MM.1S (cell line): ENCODE measurements around the gene NFKB1.

Experiments used
- DNase-seq: peaks from one replicate; pipeline ENCODE4 v3.0.0-alpha.2; 2015
- H2AFZ ChIP-seq: fragments of 300-600 bp; sonication (generic); 2 replicates; pipeline ENCODE4 v1.6.0; 2016; ENCODE audit warnings: antibody characterized with exemption, low read length
- H3F3A ChIP-seq: fragments of 300-600 bp; sonication (generic); 2 replicates; pipeline ENCODE4 v1.6.1; 2016; ENCODE audit warnings: mild to moderate bottlenecking, antibody characterized with exemption, low read length, moderate library complexity, mixed read lengths; ENCODE audit not compliant: insufficient read depth
- H3K27ac ChIP-seq: fragments of 300-600 bp; sonication (generic); 2 replicates; pipeline ENCODE4 v1.5.1; 2016; ENCODE audit warnings: mild to moderate bottlenecking, low read length
- H3K27me3 ChIP-seq: fragments of 300-600 bp; sonication (generic); replicated peaks from 2 replicates; pipeline ENCODE4 v1.6.0; 2016; ENCODE audit warnings: low read length; ENCODE audit not compliant: insufficient read depth
- H3K36me3 ChIP-seq: fragments of 300-600 bp; sonication (generic); replicated peaks from 2 replicates; pipeline ENCODE4 v1.6.1; 2016; ENCODE audit warnings: mild to moderate bottlenecking, low read length, mixed read lengths; ENCODE audit not compliant: insufficient read depth
- H3K4me1 ChIP-seq: fragments of 300-600 bp; sonication (generic); 2 replicates; pipeline ENCODE4 v1.6.1; 2016; ENCODE audit warnings: low read length, mixed read lengths
- H3K4me2 ChIP-seq: fragments of 300-600 bp; sonication (generic); 2 replicates; pipeline ENCODE4 v1.6.0; 2016; ENCODE audit warnings: low read depth, low read length
- H3K4me3 ChIP-seq: fragments of 300-600 bp; sonication (generic); 2 replicates; pipeline ENCODE4 v1.5.1; 2016; ENCODE audit warnings: low read length, mixed read lengths
- H3K79me2 ChIP-seq: fragments of 300-600 bp; sonication (generic); 2 replicates; pipeline ENCODE4 v1.6.1; 2016; ENCODE audit warnings: mixed run types, low read length, mixed read lengths
- H3K9ac ChIP-seq: fragments of 300-600 bp; sonication (generic); 2 replicates; pipeline ENCODE4 v1.6.1; 2016; ENCODE audit warnings: low read length, mixed read lengths
- H3K9me2 ChIP-seq: fragments of 300-600 bp; sonication (generic); replicated peaks from 2 replicates; pipeline ENCODE4 v1.6.1; 2016; ENCODE audit warnings: mild to moderate bottlenecking, low read length, mixed read lengths; ENCODE audit not compliant: insufficient read depth
- H3K9me3 ChIP-seq: fragments of 300-600 bp; sonication (generic); replicated peaks from 2 replicates; pipeline ENCODE4 v1.6.1; 2016; ENCODE audit warnings: mild to moderate bottlenecking, low read length, mixed read lengths; ENCODE audit not compliant: insufficient read depth
- H4K20me1 ChIP-seq: fragments of 300-600 bp; sonication (generic); 2 replicates; pipeline ENCODE4 v1.6.1; 2016; ENCODE audit warnings: mild to moderate bottlenecking, low read length, moderate library complexity, mixed read lengths; ENCODE audit not compliant: insufficient read depth
- EZH2 ChIP-seq: fragments of 300-600 bp; sonication (generic); optimal IDR thresholded peaks from 2 replicates; pipeline ENCODE3; 2017; ENCODE audit warnings: low read depth, mild to moderate bottlenecking, antibody characterized with exemption, low read length, mixed read lengths
- EZH2phosphoT487 ChIP-seq: fragments of 300-600 bp; sonication (generic); IDR thresholded peaks from 2 replicates; pipeline ENCODE4 v1.6.1; 2018; ENCODE audit warnings: antibody characterized with exemption, low read length
- TF ChIP-seq, protein P1 (sequence below): fragments of 300-600 bp; sonication (generic); IDR thresholded peaks from 2 replicates; pipeline ENCODE4 v1.5.1; 2016; ENCODE audit warnings: antibody characterized with exemption, low read length, mixed read lengths

Gene NFKB1

DNA sequence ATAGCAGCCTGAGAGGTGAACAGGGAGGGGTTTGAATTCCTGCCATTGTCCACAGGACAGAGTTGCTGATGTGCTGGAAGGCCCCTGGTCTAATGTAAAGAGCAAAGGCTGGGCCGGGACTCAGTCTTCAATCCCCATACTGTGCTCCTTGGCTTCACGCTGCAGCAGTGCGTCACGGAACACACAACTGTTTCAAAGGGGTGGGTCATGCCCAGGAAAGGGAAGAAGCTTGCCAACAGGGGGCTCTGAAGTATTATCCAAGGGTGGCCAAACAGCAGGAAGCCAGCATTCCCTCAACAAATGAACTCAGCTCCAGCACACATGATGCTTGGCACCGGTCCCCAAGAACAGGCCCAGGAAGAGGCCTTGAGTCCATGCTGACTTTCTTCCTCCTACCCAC lies 122.5 kb downstream of the NFKB1 start:
- no peaks in the 10 kb centered on the region for H3K9me2 ChIP-seq
- H3F3A ChIP-seq, result peaks cover 26% of the 10 kb centered on the region
- H3K27me3 ChIP-seq, result no peaks in the 10 kb centered on the region
- H4K20me1 ChIP-seq, result no peaks in the 10 kb centered on the region
- H3K4me3 ChIP-seq, result no peak overlapping the region
- no peak for DNase-seq
- TF ChIP-seq EZH2 (no peak), EZH2phosphoT487 (no peak)
- TF ChIP-seq, protein P1, sequence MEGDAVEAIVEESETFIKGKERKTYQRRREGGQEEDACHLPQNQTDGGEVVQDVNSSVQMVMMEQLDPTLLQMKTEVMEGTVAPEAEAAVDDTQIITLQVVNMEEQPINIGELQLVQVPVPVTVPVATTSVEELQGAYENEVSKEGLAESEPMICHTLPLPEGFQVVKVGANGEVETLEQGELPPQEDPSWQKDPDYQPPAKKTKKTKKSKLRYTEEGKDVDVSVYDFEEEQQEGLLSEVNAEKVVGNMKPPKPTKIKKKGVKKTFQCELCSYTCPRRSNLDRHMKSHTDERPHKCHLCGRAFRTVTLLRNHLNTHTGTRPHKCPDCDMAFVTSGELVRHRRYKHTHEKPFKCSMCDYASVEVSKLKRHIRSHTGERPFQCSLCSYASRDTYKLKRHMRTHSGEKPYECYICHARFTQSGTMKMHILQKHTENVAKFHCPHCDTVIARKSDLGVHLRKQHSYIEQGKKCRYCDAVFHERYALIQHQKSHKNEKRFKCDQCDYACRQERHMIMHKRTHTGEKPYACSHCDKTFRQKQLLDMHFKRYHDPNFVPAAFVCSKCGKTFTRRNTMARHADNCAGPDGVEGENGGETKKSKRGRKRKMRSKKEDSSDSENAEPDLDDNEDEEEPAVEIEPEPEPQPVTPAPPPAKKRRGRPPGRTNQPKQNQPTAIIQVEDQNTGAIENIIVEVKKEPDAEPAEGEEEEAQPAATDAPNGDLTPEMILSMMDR, result no peak
- no peaks in the 10 kb centered on the region for H3K79me2 ChIP-seq
- H3K27ac ChIP-seq, result no peak overlapping the region
- no peaks in the 10 kb centered on the region for H3K36me3 ChIP-seq
- H3K4me1 ChIP-seq, result peaks cover 36% of the 10 kb centered on the region
- no peaks in the 10 kb centered on the region for H3K9me3 ChIP-seq
- no peak overlapping the region for H2AFZ ChIP-seq
- H3K4me2 ChIP-seq, result no peak overlapping the region
- H3K9ac ChIP-seq, result no peak overlapping the region

DNA sequence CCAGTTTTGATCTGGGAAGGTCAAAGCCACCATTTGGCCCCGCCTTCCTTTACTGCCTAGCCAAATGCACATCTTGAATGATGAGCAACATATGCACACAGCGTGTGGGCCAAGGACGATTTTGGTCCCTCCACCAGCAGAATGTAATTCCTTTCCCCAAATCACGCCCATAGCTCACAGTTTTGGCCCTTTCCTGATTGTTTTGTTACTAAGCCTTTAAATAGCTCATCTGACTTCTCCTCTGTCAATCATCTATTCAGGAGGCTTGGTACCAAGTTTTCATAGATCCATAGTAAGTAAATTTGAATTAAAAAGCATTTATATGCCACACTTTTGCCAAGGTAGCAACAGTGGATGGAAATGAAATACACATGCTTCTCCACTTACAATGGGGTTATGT lies 123.3 kb downstream of the NFKB1 start:
- no peaks in the 10 kb centered on the region for H4K20me1 ChIP-seq
- H3K4me3 ChIP-seq, result no peak overlapping the region
- H3F3A ChIP-seq, result peaks cover 17% of the 10 kb centered on the region
- no peaks in the 10 kb centered on the region for H3K9me3 ChIP-seq
- no peaks in the 10 kb centered on the region for H3K79me2 ChIP-seq
- no peak overlapping the region for H3K27ac ChIP-seq
- H3K4me1 ChIP-seq, result peaks cover 27% of the 10 kb centered on the region
- no peak overlapping the region for H3K9ac ChIP-seq
- no peak overlapping the region for H3K4me2 ChIP-seq
- TF ChIP-seq, protein P1, result no peak
- no peak for TF ChIP-seq EZH2
- TF ChIP-seq EZH2phosphoT487, result no peak
- no peaks in the 10 kb centered on the region for H3K36me3 ChIP-seq
- H2AFZ ChIP-seq, result no peak overlapping the region
- no peaks in the 10 kb centered on the region for H3K27me3 ChIP-seq
- DNase-seq, result no peak
- H3K9me2 ChIP-seq, result no peaks in the 10 kb centered on the region

DNA sequence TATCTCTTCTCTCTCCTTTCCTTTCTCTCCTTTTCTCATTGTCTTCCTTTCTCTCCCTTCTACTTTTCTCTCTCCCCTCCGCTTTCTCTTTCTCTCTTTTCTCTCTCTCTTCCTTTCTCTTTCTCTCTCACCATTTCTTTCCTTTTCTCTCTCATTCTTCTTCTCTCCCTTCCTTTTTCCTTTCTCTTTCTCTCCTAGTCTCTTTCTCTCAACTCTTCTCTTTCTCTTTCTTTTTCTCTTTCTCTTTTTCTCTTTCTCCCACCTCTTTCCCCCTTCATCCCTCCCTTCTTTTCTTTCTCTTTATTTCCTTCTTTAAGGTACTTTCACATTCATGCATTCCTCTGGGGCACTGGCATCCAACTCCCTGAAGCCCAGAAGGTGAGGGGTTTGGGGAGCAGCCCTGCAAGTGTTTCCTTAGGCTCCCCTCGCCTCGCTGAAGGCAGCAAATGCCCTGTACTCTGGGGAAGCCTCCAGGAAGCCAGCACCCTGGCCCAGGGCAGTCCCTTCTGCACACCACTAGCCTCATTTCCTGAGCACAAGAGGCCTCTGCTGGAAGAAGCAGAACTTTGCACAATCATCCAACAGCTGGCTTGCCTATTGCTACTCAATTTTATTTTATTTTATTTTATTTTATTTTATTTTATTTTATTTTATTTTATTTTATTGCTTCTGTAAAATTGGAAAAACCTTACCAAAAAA lies 124.2 kb downstream of the NFKB1 start:
- no peaks in the 10 kb centered on the region for H3K9me3 ChIP-seq
- peak overlapping the region; percentile 92 for H3K4me2 ChIP-seq
- no peak for TF ChIP-seq EZH2
- TF ChIP-seq, protein P1, result peak; percentile 41
- H3K27ac ChIP-seq, result no peak overlapping the region
- peak overlapping the region; percentile 67 for H2AFZ ChIP-seq
- peaks cover 11% of the 10 kb centered on the region for H3F3A ChIP-seq
- H3K9ac ChIP-seq, result peak overlapping the region; percentile 37; the same call in 1 of the 2 replicates
- no peaks in the 10 kb centered on the region for H4K20me1 ChIP-seq
- H3K36me3 ChIP-seq, result no peaks in the 10 kb centered on the region
- H3K4me3 ChIP-seq, result peak overlapping the region; percentile 43; the same call in 1 of the 2 replicates
- no peaks in the 10 kb centered on the region for H3K79me2 ChIP-seq
- peaks cover 20% of the 10 kb centered on the region for H3K4me1 ChIP-seq
- no peaks in the 10 kb centered on the region for H3K27me3 ChIP-seq
- peak; percentile 80 for DNase-seq
- no peaks in the 10 kb centered on the region for H3K9me2 ChIP-seq
